ENCODE data around the gene HSH2D.
A peak's percentile ranks its signal among the peaks of the same experiment; 100 is the strongest.

The HSH2D gene

DNA sequence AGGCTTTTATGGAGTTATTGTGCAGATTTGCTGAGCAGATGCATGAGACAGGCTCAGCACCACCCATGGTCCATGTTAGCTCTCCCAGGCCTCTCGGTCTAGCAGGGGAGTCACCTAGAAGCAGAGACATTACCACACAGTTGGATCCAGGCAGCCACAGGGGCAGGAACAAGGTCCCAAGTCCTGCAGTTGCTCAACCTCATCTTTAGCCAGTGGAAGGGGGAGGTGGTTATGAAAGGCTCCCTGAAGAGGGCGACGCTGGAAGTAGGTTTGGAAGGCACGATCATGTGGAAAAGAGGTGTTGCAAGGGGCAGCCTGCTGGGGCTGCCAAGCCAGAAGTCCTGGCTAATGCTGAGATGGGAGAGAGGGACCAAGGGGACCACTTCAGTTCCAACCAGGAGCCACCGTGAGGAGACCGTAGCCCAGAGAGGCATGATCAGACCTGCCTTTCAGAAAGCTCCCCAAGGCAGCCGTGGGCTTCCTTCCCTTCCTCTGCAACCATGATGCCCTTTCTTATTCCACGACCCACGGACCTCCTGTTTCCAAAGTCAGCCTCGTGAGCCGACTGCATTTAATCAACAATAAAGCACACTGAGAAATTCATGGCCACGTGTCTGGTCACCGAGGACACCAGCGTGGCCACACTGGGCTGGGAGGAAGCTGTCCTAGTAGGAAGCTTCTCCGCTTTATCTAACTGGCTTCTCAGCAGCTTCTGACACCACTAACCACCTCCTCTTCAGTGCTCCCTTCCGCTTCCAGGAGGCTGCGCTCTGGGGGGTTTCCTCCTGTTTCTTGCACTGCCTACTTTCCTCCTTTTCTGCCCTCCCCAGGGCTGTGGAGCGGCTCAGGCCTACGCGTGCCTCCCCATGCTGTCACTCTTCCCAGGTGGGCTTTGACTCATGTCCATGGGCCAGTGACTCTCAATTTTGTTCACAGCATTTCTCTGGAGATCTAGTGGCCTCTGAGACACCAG is 56.8 kb downstream of the HSH2D start:
- peaks cover 32% of the 10 kb centered on the region for H3K4me1 ChIP-seq (ENCODE audit: insufficient read depth, low read length, severe bottlenecking)
- H3K27ac ChIP-seq (ENCODE audit: low read depth, low read length, poor library complexity, severe bottlenecking), result no peak overlapping the region
- H4K20me1 ChIP-seq (ENCODE audit: insufficient read depth, low read length), result no peaks in the 10 kb centered on the region
- H3K79me2 ChIP-seq (ENCODE audit: insufficient read depth, low read length), result peaks cover 10% of the 10 kb centered on the region
- no peak overlapping the region for H3K4me3 ChIP-seq (ENCODE audit: low read depth, low read length, poor library complexity, severe bottlenecking)
- no peak overlapping the region for H2AFZ ChIP-seq (ENCODE audit: low read length)
- peaks cover 25% of the 10 kb centered on the region for H3K36me3 ChIP-seq (ENCODE audit: insufficient read depth, low read length)
- no peaks in the 10 kb centered on the region for H3K9me2 ChIP-seq (ENCODE audit: low read depth, low read length)
- H3K9me3 ChIP-seq (ENCODE audit: low read length), result no peaks in the 10 kb centered on the region
- H3K9ac ChIP-seq (ENCODE audit: low read length), result no peak overlapping the region
- H3K4me2 ChIP-seq (ENCODE audit: low read length), result peak overlapping the region; percentile 6; the same call in 1 of the 2 replicates
- no peaks in the 10 kb centered on the region for H3F3A ChIP-seq (ENCODE audit: insufficient read depth, low read length)
- no peak for TF ChIP-seq CTCF (IDR thresholded peaks at IDR 0.05; ENCODE audit: low read length)
- H3K27me3 ChIP-seq (ENCODE audit: insufficient read depth, low read length), result no peaks in the 10 kb centered on the region

DNA sequence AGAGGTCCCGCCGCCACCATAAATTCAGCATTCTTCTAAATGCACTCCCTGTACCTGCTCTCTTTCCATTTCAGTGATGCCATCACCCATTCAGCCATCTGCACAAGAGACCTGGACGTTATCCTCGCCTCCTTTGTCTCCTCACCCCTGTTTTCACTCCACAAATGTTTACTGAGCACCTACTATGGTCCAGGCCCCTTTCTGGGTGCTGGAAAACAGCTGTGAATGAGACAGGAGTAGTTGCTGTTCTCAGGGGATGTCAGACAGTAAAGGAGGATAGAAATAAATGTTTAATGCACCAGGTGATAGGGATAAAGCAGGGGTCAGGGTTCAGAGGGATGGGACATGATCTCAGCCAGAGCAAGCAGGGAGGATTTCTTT is 57.5 kb downstream of the HSH2D start:
- Histone ChIP-seq H3K4me1 (ENCODE audit: insufficient read depth, low read length, severe bottlenecking) (peaks cover 32% of the 10 kb centered on the region), H3F3A (ENCODE audit: insufficient read depth, low read length) (no peaks in the 10 kb centered on the region), H3K9ac (ENCODE audit: low read length) (no peak overlapping the region), H3K4me3 (ENCODE audit: low read depth, low read length, poor library complexity, severe bottlenecking) (no peak overlapping the region), H3K36me3 (ENCODE audit: insufficient read depth, low read length) (peaks cover 32% of the 10 kb centered on the region), H3K4me2 (ENCODE audit: low read length) (no peak overlapping the region), H3K9me3 (ENCODE audit: low read length) (no peaks in the 10 kb centered on the region), H3K27ac (ENCODE audit: low read depth, low read length, poor library complexity, severe bottlenecking) (no peak overlapping the region), H3K9me2 (ENCODE audit: low read depth, low read length) (no peaks in the 10 kb centered on the region), H3K27me3 (ENCODE audit: insufficient read depth, low read length) (no peaks in the 10 kb centered on the region), H4K20me1 (ENCODE audit: insufficient read depth, low read length) (no peaks in the 10 kb centered on the region), H3K79me2 (ENCODE audit: insufficient read depth, low read length) (peaks cover 10% of the 10 kb centered on the region), H2AFZ (ENCODE audit: low read length) (no peak overlapping the region)
- TF ChIP-seq CTCF (IDR thresholded peaks at IDR 0.05; ENCODE audit: low read length) (no peak), EZH2 (IDR thresholded peaks at IDR 0.05; ENCODE audit: borderline replicate concordance, low read length) (no peak)

DNA sequence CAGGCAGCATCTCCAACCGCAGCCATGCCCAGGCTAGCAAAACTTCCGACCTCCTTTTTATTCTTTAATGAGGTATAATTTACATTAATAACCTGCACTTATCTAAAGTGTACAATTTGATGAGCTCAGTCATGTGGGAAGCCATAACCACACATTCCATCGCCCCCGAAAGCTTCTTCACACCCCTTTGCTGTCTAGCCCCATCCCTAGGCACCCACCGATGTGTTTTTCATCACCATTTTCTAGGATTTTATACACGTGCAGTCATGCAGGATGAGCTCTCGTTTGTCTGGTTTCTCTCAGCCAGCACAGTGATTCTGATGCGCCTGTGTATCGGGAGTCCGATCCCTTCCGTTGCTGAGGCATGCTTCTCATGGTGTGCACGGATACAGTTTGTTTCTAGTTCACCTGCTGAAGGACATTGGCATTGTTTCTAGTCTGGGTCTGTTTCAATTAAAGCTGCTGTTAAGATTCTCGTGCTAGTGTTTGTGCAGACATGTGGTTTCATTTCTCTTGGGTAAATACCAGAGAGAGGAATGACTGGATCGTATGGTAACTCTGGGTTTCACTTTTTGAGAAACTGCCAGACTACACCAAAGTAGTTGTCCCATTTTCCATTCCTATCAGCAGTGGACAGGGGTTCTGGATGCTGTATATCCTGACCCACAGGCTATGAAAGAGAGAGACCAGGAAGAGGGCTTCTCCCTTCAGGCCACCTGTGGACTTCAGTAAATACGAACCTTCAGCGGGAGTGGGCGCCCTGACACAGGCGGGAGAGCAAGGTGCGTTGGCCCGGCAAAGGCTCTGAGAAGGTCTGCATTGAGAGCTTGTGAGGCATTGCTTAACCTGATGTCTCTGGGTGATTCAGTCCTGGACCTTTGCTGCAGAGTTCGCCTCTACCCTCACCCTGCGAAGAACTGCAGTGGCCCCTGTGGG is 59.1 kb downstream of the HSH2D start:
- Histone ChIP-seq H3K27me3 (ENCODE audit: insufficient read depth, low read length) (no peaks in the 10 kb centered on the region), H3K79me2 (ENCODE audit: insufficient read depth, low read length) (peaks cover 10% of the 10 kb centered on the region), H3K27ac (ENCODE audit: low read depth, low read length, poor library complexity, severe bottlenecking) (no peak overlapping the region), H4K20me1 (ENCODE audit: insufficient read depth, low read length) (no peaks in the 10 kb centered on the region), H3K9me2 (ENCODE audit: low read depth, low read length) (no peaks in the 10 kb centered on the region), H2AFZ (ENCODE audit: low read length) (no peak overlapping the region), H3K36me3 (ENCODE audit: insufficient read depth, low read length) (peaks cover 36% of the 10 kb centered on the region), H3K9me3 (ENCODE audit: low read length) (no peaks in the 10 kb centered on the region), H3K4me2 (ENCODE audit: low read length) (no peak overlapping the region), H3K4me3 (ENCODE audit: low read depth, low read length, poor library complexity, severe bottlenecking) (no peak overlapping the region), H3F3A (ENCODE audit: insufficient read depth, low read length) (no peaks in the 10 kb centered on the region), H3K4me1 (ENCODE audit: insufficient read depth, low read length, severe bottlenecking) (peaks cover 20% of the 10 kb centered on the region), H3K9ac (ENCODE audit: low read length) (no peak overlapping the region)
- TF ChIP-seq EZH2 (IDR thresholded peaks at IDR 0.05; ENCODE audit: borderline replicate concordance, low read length), result no peak
- no peak for TF ChIP-seq CTCF (IDR thresholded peaks at IDR 0.05; ENCODE audit: low read length)
